Suprapubic skin (tissue), 3 donors: Measurements from ENCODE around the gene NME7.

ENCODE experiments used
- CTCF ChIP-seq, 2 donors: fragments of 200-600 bp in 1 of 2; fragments of 450-650 bp in 1 of 2; sonication (generic) in 1 of 2; IDR thresholded peaks; one replicate each; pipeline ENCODE4 v1.5.1; 2016 to 2019; ENCODE audit warnings: antibody characterized with exemption in 2 of 2, mild to moderate bottlenecking in 1 of 2, moderate library complexity in 1 of 2
- POLR2A ChIP-seq, 2 donors: fragments of 450-650 bp; IDR thresholded peaks; one replicate each; pipeline ENCODE4 v1.6.1; 2017; ENCODE audit warnings: antibody characterized with exemption in 2 of 2, mild to moderate bottlenecking in 2 of 2, moderate library complexity in 2 of 2

- TF ChIP-seq CTCF (IDR thresholded peaks at IDR 0.05) (no peak), POLR2A (IDR thresholded peaks at IDR 0.05) (no peak)
These were observed 216.8 kb downstream of the NME7 start for GRCh38 chr1:169150641-169151337.
